CD8-positive, alpha-beta memory T cell (primary cell): Measurements from ENCODE around the gene RDX. TPM values are rescaled to one million over a fixed set of nuclear protein-coding genes. Genes with fewer than 3 reads are reported as not detected.
"Not testable (repeated sequence)": the region's sequence is repeated elsewhere in the genome, so short reads cannot be mapped to it uniquely, and the experiment has no call there.

Source experiments
- CTCF ChIA-PET: fragments of 350-600 bp; sonication (Branson Sonifier 250); formaldehyde crosslinking; loops from one replicate; lab custom pipeline; 2021; ENCODE audit warnings: antibody characterized with exemption; lab: Charles Lee
- POLR2A ChIA-PET: fragments of 350-600 bp; sonication (Branson Sonifier 250); formaldehyde crosslinking; loops from one replicate; lab custom pipeline; 2021; ENCODE audit warnings: antibody characterized with exemption; lab: Charles Lee
- DNase-seq, 5 donors: peaks; one replicate each; pipeline versions ENCODE4 v3.0.0 to v3.0.0-alpha.2; 2020 to 2022; ENCODE audit warnings: mixed read lengths in 1 of 5
- H3K27ac ChIP-seq: one replicate; pipeline ENCODE4 v1.7.0; 2013; ENCODE audit warnings: low read depth, mild to moderate bottlenecking, low read length, moderate library complexity
- H3K27me3 ChIP-seq: 2 replicates; pipeline ENCODE4 v1.7.0; 2013; ENCODE audit warnings: low read length, mild to moderate bottlenecking; ENCODE audit not compliant: insufficient read depth, poor library complexity, severe bottlenecking
- H3K36me3 ChIP-seq: 2 replicates; pipeline ENCODE4 v1.7.0; 2013; ENCODE audit warnings: mild to moderate bottlenecking, low read length, moderate library complexity; ENCODE audit not compliant: insufficient read depth
- H3K4me1 ChIP-seq: 2 replicates; pipeline ENCODE4 v1.7.0; 2013; ENCODE audit warnings: mild to moderate bottlenecking, low read length, moderate library complexity; ENCODE audit not compliant: insufficient read depth
- H3K4me3 ChIP-seq: 2 replicates; pipeline ENCODE4 v1.7.0; 2013; ENCODE audit warnings: mild to moderate bottlenecking, low read length
- H3K9me3 ChIP-seq: 2 replicates; pipeline ENCODE4 v1.7.0; 2013; ENCODE audit warnings: mild to moderate bottlenecking, low read length
- H3K27ac Mint-ChIP-seq, 8 donors: one replicate each; pipeline ENCODE4 v1.8.0; 2020 to 2021; ENCODE audit warnings: mixed read lengths in 8 of 8, mild to moderate bottlenecking in 6 of 8, inconsistent platforms in 3 of 8, moderate library complexity in 3 of 8
- H3K27me3 Mint-ChIP-seq, 2 donors: one replicate each; pipeline ENCODE4 v1.8.0; 2020 to 2021; ENCODE audit warnings: mixed read lengths in 2 of 2, mild to moderate bottlenecking in 1 of 2, moderate library complexity in 1 of 2
- H3K36me3 Mint-ChIP-seq, 3 donors: one replicate each; pipeline ENCODE4 v1.8.0; 2020 to 2021; ENCODE audit warnings: mixed read lengths in 3 of 3, inconsistent platforms in 1 of 3, mild to moderate bottlenecking in 1 of 3
- H3K4me1 Mint-ChIP-seq, 3 donors: one replicate each; pipeline ENCODE4 v1.8.0; 2020 to 2021; ENCODE audit warnings: mixed read lengths in 3 of 3, inconsistent platforms in 1 of 3, mild to moderate bottlenecking in 1 of 3
- H3K4me3 Mint-ChIP-seq, 7 donors: one replicate each; pipeline ENCODE4 v1.8.0; 2020 to 2021; ENCODE audit warnings: mixed read lengths in 7 of 7, mild to moderate bottlenecking in 6 of 7, moderate library complexity in 4 of 7, inconsistent platforms in 2 of 7
- H3K9me3 Mint-ChIP-seq, 5 donors: one replicate each; pipeline ENCODE4 v1.8.0; 2020 to 2022; ENCODE audit warnings: mixed read lengths in 5 of 5, mild to moderate bottlenecking in 3 of 5, moderate library complexity in 2 of 5, inconsistent platforms in 1 of 5
- polyA plus RNA-seq: library from polyadenylated mRNA; unstranded; fragments of 300-500 nt; fragmentation: Illumina TruSeq; gene quantifications from one replicate; pipeline ENCODE4 v1.2.3, GENCODE V29; 2021
- total RNA-seq, 2 experiments: library from RNA; stranded (reverse); gene quantifications; one replicate each; pipeline ENCODE4 v1.2.3, GENCODE V29; 2021

The RDX gene
- total and polyA plus RNA-seq, 3 experiments from 2014 or later = 17.2 to 63.6 (median 58.5) TPM

- no peaks in the 10 kb centered on the region for H3K27me3 ChIP-seq
- H3K36me3 Mint-ChIP-seq = no peaks in the 10 kb centered on the region
- H3K4me1 ChIP-seq = no peaks in the 10 kb centered on the region
- no peak for DNase-seq
- no peak overlapping the region for H3K4me3 ChIP-seq
- no peak overlapping the region for H3K27ac ChIP-seq
- H3K36me3 ChIP-seq = no peaks in the 10 kb centered on the region
- no peak overlapping the region for H3K27ac Mint-ChIP-seq
- H3K27me3 Mint-ChIP-seq = peaks cover 0 to 4% of the 10 kb centered on the region in 2 donors
- no peak overlapping the region for H3K4me3 Mint-ChIP-seq
- POLR2A ChIA-PET = no interaction called here
- no peaks in the 10 kb centered on the region for H3K9me3 Mint-ChIP-seq
- no peaks in the 10 kb centered on the region for H3K9me3 ChIP-seq
- no peaks in the 10 kb centered on the region for H3K4me1 Mint-ChIP-seq
- CTCF ChIA-PET = no interaction called here
These were observed 18.1 kb upstream of the RDX start for GRCh38 chr11:110314366-110315095.

GRCh38 chr11:110312670-110313069 lies 16.3 kb upstream of the RDX start:
- H3K4me3 Mint-ChIP-seq = no peak overlapping the region
- DNase-seq = no peak
- H3K9me3 ChIP-seq = no peaks in the 10 kb centered on the region
- CTCF ChIA-PET = no interaction called here
- H3K9me3 Mint-ChIP-seq = no peaks in the 10 kb centered on the region
- no peaks in the 10 kb centered on the region for H3K4me1 ChIP-seq
- H3K4me3 ChIP-seq = no peak overlapping the region
- no peak overlapping the region for H3K27ac ChIP-seq
- H3K27ac Mint-ChIP-seq = no peak overlapping the region
- no peaks in the 10 kb centered on the region for H3K4me1 Mint-ChIP-seq
- no peaks in the 10 kb centered on the region for H3K36me3 Mint-ChIP-seq
- H3K27me3 Mint-ChIP-seq = peaks cover 0 to 1% of the 10 kb centered on the region in 2 donors
- H3K27me3 ChIP-seq = no peaks in the 10 kb centered on the region
- POLR2A ChIA-PET = no interaction called here
- no peaks in the 10 kb centered on the region for H3K36me3 ChIP-seq

GRCh38 chr11:110311783-110312579 lies 15.6 kb upstream of the RDX start:
- no peak overlapping the region for H3K27ac ChIP-seq
- H3K36me3 ChIP-seq = no peaks in the 10 kb centered on the region
- no peaks in the 10 kb centered on the region for H3K4me1 ChIP-seq
- no peaks in the 10 kb centered on the region for H3K9me3 Mint-ChIP-seq
- H3K4me3 Mint-ChIP-seq = no peak overlapping the region
- H3K4me3 ChIP-seq = no peak overlapping the region
- H3K4me1 Mint-ChIP-seq = no peaks in the 10 kb centered on the region
- H3K27ac Mint-ChIP-seq = no peak overlapping the region
- no peaks in the 10 kb centered on the region for H3K27me3 Mint-ChIP-seq
- no peak for DNase-seq
- POLR2A ChIA-PET = no interaction called here
- no peaks in the 10 kb centered on the region for H3K27me3 ChIP-seq
- H3K36me3 Mint-ChIP-seq = no peaks in the 10 kb centered on the region
- no peaks in the 10 kb centered on the region for H3K9me3 ChIP-seq
- CTCF ChIA-PET = no interaction called here

GRCh38 chr11:110308071-110308470 lies 11.7 kb upstream of the RDX start:
- no peaks in the 10 kb centered on the region for H3K36me3 Mint-ChIP-seq
- no peak overlapping the region for H3K27ac Mint-ChIP-seq
- H3K27me3 Mint-ChIP-seq = no peaks in the 10 kb centered on the region
- H3K27me3 ChIP-seq = no peaks in the 10 kb centered on the region
- ChIA-PET CTCF (no interaction called here), POLR2A (no interaction called here)
- H3K4me1 Mint-ChIP-seq = peaks cover 0 to 5% (median 0%) of the 10 kb centered on the region in 3 donors
- H3K9me3 ChIP-seq = no peaks in the 10 kb centered on the region
- no peak overlapping the region for H3K27ac ChIP-seq
- H3K4me1 ChIP-seq = no peaks in the 10 kb centered on the region
- no peaks in the 10 kb centered on the region for H3K36me3 ChIP-seq
- H3K4me3 ChIP-seq = no peak overlapping the region
- no peak for DNase-seq
- no peaks in the 10 kb centered on the region for H3K9me3 Mint-ChIP-seq
- H3K4me3 Mint-ChIP-seq = no peak overlapping the region

DNA sequence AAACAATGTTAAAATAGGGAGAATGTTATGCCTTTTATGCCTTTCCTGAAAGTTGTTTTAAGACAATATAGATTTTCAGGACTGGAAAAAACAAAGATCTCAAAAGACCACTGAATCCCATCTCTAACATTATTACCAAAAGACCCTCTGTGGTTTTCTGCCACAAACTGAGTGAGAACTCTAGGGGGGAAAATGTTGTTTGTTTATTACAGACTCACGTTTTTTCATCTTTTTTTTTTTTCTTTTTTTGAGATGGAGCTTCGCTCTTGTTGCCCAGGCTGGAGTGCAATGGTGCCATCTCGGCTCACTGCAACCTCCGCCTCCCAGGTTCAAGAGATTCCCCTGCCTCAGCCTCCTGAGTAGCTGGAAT lies 9.6 kb upstream of the RDX start:
- H3K4me3 Mint-ChIP-seq, H3K9me3 Mint-ChIP-seq, H3K9me3 ChIP-seq, POLR2A ChIA-PET, H3K36me3 ChIP-seq, H3K27ac ChIP-seq, H3K27ac Mint-ChIP-seq, H3K4me1 Mint-ChIP-seq, H3K4me1 ChIP-seq, H3K27me3 Mint-ChIP-seq, DNase-seq, H3K4me3 ChIP-seq, H3K27me3 ChIP-seq, H3K36me3 Mint-ChIP-seq: not testable (repeated sequence)
- CTCF ChIA-PET = interaction anchor here (1.2 kb wide), 1 partner anchor 15 kb away, joined by 3 read pairs; no protein-coding TSS in a partner anchor

GRCh38 chr11:110305169-110306018 lies 9.0 kb upstream of the RDX start:
- no peak overlapping the region for H3K27ac ChIP-seq
- no peaks in the 10 kb centered on the region for H3K36me3 ChIP-seq
- peaks cover 0 to 5% (median 0%) of the 10 kb centered on the region in 3 donors for H3K4me1 Mint-ChIP-seq
- no peaks in the 10 kb centered on the region for H3K27me3 Mint-ChIP-seq
- POLR2A ChIA-PET = no interaction called here
- no peak overlapping the region for H3K4me3 Mint-ChIP-seq
- H3K36me3 Mint-ChIP-seq = no peaks in the 10 kb centered on the region
- no peaks in the 10 kb centered on the region for H3K9me3 ChIP-seq
- H3K4me1 ChIP-seq = no peaks in the 10 kb centered on the region
- H3K27me3 ChIP-seq = no peaks in the 10 kb centered on the region
- H3K9me3 Mint-ChIP-seq = no peaks in the 10 kb centered on the region
- peak overlapping the region in 2 of 8 donors; percentile 27 to 28 for H3K27ac Mint-ChIP-seq
- H3K4me3 ChIP-seq = no peak overlapping the region
- CTCF ChIA-PET = no interaction called here
- DNase-seq = no peak

GRCh38 chr11:110303414-110303826 lies 7.0 kb upstream of the RDX start:
- Mint-ChIP-seq H3K4me3 (no peak overlapping the region), H3K36me3 (no peaks in the 10 kb centered on the region), H3K9me3 (no peaks in the 10 kb centered on the region), H3K27ac (peak overlapping the region in 1 of 8 donors; percentile 61), H3K27me3 (no peaks in the 10 kb centered on the region), H3K4me1 (peaks cover 0 to 8% (median 3%) of the 10 kb centered on the region in 3 donors)
- H3K9me3 ChIP-seq = no peaks in the 10 kb centered on the region
- no peaks in the 10 kb centered on the region for H3K4me1 ChIP-seq
- ChIA-PET POLR2A (no interaction called here), CTCF (interaction anchor here (0.7 kb wide), 1 partner anchor 66 kb away, joined by 4 read pairs; no protein-coding TSS in a partner anchor)
- no peak overlapping the region for H3K27ac ChIP-seq
- H3K27me3 ChIP-seq = no peaks in the 10 kb centered on the region
- no peaks in the 10 kb centered on the region for H3K36me3 ChIP-seq
- no peak overlapping the region for H3K4me3 ChIP-seq
- DNase-seq = no peak

- Histone ChIP-seq H3K4me3 (no peak overlapping the region), H3K9me3 (no peaks in the 10 kb centered on the region), H3K27me3 (no peaks in the 10 kb centered on the region), H3K4me1 (no peaks in the 10 kb centered on the region), H3K36me3 (no peaks in the 10 kb centered on the region), H3K27ac (no peak overlapping the region)
- H3K27ac Mint-ChIP-seq = no peak overlapping the region
- ChIA-PET POLR2A (no interaction called here), CTCF (no interaction called here)
- no peaks in the 10 kb centered on the region for H3K27me3 Mint-ChIP-seq
- no peak for DNase-seq
- no peaks in the 10 kb centered on the region for H3K9me3 Mint-ChIP-seq
- H3K36me3 Mint-ChIP-seq = no peaks in the 10 kb centered on the region
- no peak overlapping the region for H3K4me3 Mint-ChIP-seq
- H3K4me1 Mint-ChIP-seq = peaks cover 0 to 18% (median 3%) of the 10 kb centered on the region in 3 donors
These were observed 5.2 kb upstream of the RDX start for GRCh38 chr11:110301577-110301976.
